Measurements from ENCODE around the gene FAM53B.
"Not testable (repeated sequence)": the region's sequence is repeated elsewhere in the genome, so short reads cannot be mapped to it uniquely, and the experiment has no call there.

FAM53B gene

DNA sequence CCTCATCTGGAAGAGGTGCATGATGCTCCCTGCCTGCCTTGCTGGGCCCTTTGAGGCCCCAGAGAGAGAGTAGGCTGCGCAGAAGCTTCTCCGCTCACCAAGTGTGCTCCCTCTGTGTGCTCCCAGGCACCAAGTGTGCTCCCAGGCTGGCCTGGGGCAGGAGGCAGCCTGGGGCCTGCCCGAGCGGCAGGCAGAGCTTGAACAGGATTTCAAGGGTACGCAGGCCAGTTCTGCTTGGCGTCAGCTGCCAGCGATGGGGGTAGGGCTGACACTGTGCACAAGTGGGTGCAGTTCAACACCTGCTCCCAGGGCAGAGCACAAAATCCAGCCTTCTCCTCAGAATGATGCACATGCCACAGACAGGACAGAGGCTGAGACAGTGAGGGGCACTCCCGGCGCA, 119.7 kb downstream of the FAM53B start:
- no peak for DNase-seq

DNA sequence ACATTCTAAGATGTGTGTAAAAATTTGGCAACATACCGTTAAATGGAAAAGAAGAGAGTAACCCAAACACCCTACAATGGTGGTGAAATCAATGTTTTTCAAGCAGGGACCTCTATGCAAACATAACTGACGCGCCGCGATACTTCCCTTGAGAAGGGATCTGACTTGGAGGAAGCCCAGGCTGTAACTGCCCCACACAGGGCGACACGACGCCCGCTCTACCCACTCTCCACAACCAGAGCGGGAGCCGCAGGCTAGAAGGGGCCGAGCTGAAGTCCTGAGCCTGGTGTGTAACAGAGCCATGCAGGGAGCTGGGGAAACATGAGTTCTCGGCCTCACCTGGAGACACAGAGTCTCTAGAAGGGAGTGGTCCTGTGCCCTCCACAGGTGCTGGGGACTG, 120.2 kb downstream of the FAM53B start:
- DNase-seq, result no peak

DNA sequence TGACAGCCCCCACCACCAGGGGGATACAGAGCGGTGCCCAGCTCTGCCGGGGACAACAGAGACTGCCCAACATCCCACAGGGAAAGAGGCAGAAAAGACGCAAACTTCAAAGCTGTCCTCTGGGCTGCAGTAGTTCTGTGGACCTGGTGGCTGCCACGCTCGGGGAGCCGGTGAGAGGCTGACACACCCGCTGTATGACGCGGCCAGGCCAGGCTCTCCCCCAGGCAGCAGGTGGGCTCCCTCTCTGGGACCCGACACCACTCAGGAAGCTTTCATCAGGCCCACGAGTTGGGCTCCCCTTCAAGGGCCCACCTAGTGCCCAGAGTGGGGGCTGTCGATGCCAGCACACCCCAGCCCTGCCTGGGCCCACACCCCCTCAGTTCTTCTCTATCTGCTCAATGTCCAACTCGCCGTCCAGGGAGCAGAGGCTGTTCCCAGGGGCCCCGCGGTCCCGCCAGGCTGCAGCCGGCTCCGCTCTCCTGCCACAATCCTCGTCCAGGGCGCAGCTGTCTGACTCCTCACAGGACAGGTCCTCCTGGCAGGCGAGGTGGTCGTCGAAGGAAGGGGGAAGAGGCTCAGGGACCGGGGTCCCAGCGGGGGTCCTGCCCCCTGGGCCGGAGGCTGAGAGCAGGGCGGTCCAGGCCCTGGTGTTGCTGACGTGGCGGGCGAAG, 121.2 kb downstream of the FAM53B start:
- DNase-seq, result no peak

DNA sequence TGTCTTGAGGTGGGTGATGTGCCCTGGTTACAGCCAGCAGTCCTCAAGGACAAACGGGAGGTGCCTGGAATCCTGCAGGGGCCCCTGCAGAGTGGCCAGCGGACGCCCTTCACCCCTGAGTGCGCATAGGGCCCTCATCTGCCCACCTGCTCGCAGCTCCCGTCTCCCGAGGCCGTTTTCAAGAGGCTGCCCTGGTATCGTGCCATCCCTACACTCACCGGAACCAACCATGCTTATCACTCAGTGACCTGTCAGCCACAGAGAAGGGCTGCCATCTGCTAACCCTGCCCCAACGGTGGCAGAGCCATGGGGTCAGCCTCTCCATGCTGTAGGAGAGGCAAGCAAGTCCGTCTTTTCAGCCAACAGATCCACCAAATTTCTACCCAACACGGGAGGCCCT, 122.0 kb downstream of the FAM53B start:
- DNase-seq, result no peak

DNA sequence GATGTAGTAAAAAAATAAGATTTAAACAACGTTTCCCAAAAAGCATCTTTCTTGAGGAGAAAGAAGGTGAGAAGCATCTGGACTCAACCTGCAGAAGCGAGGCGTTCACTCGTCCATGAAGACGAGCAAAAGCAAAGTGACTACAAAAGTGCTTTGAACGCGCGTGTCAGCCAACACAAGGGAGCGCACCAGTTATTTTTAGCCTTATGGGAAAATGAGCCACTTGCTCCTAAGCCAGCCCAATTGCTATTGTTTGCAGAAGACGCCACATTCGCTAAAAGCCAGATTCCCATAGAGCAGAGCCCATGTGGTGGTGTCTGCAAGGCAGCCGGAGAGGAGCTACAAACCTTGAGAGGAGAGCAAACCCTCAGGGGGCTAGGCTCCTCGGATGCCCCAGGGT, 122.5 kb downstream of the FAM53B start:
- DNase-seq, result no peak

DNA sequence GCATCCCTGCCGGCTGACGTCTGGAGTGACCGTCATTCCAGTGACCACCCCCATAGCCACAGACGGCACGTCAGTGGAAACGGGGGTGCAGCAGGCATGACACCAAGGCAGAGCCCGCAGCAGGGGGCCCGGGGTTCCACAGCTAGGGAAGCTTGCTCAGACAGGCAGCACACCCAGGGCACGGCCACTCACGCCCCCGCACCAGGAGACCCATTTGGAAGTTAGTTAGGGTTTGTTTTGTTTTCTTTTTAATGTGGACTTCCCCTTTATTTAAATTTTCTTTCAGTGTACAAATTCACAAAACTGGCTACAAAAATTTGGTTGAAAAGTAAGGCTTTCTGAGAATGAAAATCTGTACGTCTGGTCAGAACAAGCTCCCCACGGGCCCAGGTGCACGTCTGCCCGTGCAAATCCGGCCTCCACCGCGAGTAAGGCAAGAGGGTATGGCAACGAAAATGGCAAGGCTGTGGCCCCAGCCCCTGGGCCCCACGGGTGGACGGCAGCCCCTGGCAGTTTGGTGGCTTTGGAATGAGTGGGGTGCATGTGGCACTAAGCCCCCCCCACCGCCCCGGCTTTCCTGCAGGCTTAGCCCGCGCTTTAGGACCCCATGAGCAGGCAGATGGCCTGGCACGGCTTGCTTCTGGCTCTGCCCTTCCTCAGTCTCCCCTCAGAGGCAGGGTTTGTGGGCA, 124.2 kb downstream of the FAM53B start:
- DNase-seq, result no peak

DNA sequence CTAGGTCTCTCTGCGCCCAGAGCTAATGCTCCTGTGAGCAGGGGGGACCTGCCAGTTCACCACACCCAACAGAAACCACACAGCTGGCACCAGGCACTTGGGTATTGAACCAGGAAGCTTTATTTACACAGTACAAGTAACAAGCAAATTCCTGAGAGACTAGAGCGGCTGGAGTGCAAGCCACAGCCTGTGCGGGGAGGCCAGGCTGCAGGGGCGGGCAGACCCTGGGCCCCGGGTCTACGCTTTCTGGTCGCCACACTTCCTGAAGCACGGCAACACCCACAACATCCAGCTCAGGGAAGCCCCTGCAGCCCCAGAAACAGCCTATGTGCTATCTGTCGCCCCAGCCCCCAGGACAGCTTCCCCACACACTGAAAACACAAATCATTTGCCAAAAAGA, 125.0 kb downstream of the FAM53B start:
- DNase-seq, result no peak

DNA sequence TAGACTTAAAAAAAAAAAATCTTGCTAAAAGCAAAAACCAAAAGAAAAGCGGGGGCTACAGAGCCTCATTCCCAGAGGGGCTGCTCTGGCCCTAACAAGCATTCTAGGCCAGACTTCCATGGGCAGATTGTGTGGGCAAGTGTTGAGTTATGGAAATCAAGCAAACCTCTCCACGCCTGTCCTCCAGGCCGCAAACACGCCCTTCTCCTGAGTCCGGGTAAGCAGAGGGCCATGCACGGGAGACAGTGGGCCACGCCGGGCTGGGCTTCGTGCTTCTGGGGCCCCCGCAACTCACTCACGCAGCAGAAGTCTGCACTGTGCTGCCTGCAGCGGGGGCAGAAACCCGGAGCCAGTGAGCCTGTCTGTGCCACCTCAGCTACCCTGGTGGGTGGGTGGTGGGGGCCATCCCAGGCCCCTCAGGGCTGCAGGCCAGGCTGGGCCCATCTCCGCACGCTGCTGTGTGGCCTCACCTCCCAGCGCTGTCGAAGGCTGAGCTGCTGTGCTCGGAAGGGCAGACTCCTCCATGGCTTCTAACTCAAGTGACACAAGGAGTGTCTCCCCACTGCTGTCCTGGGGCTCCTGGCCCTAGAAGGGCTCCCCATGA, 125.6 kb downstream of the FAM53B start:
- no peak for DNase-seq

DNA sequence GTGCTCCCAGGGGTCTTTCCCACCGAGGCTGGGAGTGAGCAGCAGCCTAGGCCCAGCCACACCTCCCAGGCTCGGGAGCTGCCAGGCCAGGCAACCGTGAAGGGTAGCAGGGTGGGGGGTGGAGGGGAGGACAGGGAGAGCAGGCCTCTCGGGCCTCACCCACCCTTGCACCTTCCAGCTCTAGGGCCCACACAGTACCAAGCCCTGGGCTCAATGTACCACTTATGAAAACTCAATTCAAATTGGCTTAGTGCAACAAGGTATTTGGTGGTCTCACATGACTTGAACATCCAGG, 127.4 kb downstream of the FAM53B start:
- no peak for DNase-seq

DNA sequence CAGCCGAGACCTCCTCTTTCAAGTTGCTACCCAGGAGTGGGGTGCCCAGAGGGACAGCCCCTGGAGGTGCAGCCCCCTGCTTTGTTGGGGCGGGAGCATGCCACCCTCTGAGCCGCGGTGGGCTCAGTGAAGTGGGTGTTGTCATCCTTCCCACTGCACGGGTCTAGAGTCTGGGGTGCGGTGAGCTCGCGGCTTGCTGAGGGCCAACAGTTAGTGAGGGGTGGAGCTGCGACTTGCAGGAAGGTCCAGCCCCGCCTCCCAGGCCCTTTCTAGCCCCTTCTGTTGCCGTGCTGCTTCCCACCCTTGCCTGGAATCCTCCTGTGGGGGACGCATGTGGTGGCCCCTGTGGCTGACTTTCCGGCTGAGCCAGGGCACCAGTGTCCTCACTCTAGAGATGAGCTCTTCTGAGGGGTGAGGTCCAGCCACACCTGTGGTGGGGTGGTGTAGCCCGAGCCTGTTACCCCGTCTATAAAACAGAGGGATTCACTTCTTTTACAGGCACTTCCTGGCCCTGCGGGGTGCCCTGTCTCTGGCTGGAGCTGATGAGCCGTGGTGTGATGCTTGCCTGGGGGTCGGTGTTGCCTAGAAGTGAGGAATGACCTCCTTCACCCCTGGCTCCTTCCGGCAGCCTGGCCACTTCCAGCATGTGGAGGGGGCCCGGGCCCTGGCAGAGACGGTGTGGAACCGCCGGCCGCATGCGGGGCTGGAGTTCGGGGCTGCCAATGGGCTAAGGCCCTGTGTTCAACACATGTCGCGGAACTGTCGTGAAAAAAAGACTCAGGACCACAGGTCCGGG, 127.9 kb downstream of the FAM53B start:
- no peak for DNase-seq

DNA sequence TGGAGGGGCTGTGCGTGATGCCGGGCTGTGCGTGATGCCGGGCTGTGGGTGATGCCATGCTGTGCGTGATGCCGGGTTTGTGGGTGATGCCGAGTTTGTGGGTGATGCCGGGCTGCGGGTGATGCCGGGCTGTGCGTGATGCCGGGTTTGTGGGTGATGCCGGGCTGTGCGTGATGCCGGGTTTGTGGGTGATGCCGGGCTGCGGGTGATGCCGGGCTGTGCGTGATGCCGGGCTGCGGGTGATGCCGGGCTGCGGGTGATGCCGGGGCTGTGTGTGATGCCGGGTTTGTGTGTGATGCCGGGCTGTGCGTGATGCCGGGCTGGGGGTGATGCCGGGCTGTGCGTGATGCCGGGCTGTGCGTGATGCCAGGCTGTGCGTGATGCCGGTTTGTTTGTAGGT, 128.9 kb downstream of the FAM53B start:
- no peak for DNase-seq

DNA sequence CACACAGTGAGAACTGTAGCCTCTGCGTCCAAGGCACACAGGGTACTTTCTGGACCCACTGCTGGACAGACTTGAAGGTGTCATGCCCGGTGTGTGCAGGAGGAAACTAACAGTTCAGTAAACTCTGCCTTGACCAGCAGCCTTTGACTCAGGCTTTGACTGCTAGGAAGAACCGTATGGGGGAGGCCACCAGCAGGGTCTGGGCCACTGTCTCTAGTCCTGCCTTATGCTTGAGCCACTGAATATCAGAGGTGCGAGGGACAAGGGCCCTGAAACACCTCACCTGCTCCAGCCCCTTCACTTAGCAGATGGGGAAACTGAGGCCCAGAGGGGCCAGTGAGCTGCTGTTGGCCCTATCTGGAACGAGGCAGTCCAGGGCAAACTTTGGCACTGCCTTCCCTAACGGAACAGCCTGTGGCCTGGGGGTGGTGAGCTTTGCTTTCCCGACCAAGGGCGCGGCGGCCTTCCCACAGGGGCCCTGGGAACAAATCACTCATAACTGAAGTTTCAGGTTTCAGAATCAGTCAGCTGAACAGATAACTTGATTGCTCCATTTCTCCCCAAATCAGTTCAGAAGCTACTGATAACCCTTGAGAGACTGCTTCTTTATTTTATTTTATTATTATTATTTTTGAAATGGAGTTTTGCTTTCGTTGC, 130.0 kb downstream of the FAM53B start:
- DNase-seq, result no peak

DNA sequence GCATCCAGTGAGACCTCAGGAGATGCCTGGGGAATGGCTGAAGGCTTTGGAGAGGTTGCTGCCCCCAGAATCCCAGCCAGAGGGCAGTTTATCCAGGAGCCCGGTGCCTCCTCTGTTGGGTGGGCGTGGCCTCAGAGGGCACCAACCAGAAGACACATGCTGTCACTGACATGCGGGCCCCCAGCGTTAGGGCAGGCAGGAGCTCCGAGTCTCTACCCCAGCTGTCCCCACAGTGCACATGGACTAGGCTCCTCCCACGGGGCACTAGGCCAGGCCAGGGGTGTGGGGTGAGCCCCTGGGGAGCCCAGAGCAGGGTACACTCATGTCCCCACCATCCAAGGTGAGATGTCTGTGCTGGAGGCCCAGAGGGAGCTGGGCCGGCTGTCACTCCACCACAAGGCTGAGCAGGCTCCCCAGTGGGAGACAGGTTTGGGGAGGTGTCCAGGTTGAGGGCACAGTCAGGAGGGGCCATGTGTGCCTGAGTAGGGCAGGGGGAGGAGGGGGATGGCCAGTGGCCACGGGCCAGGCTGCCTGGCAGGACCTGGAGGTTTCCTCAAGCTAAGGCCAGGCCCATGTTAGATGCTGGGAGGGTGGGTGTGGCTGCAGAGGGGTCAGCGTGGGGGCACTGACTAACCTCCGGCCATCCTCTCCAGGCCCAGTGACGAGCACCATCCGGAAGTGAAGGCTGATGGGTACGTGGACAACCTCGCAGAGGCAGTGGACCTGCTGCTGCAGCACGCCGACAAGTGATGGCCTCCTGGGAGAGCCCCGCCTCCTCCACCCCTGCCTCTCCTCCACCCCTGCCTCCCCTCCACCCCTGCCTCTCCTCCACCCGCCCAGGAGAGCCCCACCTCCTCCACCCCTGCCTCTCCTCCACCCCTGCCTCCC, 131.3 kb downstream of the FAM53B start:
- peak; percentile 73 for DNase-seq

DNA sequence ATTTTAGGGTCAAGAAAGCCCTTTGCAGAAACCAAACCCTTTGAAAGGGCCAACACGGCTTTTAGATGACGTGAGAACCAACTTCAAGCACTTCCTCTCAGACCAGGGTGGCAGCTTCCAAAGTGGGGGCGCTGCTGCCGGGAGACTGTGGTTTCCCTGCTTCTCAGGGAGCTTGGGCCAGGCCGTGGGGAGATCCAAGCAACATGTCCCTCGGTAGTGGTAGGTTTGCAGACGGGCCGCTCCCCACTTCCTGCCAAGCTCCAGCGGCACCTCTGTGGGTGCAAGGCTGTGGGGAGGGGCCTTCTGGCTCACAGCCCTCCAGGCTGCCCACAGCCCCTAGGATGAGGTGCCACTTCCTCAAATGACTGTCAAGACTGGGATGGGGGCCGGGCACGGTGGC, 132.4 kb downstream of the FAM53B start:
- no peak for DNase-seq

DNA sequence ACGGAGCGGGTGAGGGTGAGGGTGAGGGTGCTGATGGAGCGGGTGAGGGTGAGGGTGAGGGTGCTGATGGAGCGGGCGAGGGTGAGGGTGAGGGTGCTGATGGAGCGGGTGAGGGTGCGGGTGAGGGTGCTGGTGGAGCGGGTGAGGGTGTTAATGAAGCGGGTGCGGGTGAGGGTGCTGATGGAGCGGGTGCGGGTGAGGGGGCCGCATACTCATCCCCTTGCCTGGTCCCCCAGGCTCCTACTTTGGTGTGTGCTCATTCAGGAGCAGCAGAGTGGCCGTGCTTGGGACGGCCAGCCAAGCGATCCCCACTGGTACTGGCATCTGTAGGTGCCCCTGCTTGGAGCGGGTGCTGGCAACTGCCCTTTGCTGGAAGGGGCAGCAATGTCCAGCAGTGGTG, 133.3 kb downstream of the FAM53B start:
- not testable (repeated sequence) for DNase-seq

DNA sequence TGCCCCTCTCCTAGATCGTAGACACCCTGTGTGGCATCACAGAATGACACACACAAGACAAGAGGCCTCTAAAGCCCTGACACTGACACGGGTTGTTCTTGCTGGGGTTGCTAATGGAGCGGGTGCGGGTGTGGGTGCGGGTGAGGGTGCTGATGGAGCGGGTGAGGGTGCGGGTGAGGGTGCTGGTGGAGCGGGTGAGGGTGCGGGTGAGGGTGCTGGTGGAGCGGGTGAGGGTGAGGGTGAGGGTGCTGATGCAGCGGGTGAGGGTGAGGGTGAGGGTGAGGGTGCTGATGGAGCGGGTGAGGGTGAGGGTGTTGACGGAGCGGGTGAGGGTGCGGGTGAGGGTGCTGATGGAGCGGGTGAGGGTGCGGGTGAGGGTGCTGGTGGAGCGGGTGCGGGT, 134.0 kb downstream of the FAM53B start:
- DNase-seq, result not testable (repeated sequence)

DNA sequence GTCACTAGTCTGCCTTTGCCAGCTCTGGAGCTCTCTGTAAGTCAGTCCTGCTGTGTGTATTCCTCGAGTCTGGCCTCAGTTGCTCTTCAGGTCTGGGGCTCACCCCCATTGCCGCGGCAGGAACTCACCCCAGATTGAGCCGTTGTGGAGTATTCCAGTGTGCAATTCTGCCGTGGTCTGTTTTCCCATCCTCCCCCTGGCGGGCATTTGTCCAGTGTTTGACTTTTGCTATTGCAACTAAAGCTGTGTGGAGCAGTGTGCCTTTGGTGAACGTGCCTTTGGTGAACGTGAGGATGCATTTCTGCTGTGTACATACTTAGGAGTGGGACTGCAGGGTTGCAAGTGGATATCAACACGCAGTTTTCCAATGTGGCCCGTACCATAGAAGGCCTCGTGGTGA, 134.5 kb downstream of the FAM53B start:
- DNase-seq, result no peak

DNA sequence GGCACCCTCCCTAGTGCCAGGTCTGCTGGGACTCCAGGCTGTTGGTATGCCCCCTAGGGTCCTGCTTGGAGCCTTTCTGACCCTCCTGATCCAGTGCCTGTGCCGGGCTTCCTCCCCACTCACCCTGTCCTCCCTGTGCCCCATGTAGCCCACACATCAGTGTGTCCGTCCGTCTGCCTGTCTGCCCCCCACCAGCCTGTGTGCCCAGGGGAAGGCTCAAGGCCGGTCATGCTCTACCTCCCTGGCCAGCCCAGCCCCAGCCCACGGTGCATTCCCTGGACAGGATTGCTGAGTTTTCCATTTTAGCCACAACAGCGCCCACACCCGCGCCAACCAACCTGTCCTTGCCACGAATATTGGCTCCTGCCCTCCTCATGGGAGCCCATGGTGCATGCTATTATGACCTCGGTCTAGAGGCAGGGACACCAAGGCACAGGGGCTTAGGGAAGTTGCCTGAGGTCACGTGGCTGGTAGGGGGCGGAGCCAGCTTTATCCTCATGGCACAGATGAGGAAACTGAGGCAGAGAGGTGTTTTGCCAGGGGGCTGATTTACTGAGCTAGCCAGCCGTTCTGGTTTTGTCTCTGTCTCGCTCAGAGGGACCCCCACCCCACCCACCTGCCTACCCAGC, 136.0 kb downstream of the FAM53B start:
- no peak for DNase-seq

DNA sequence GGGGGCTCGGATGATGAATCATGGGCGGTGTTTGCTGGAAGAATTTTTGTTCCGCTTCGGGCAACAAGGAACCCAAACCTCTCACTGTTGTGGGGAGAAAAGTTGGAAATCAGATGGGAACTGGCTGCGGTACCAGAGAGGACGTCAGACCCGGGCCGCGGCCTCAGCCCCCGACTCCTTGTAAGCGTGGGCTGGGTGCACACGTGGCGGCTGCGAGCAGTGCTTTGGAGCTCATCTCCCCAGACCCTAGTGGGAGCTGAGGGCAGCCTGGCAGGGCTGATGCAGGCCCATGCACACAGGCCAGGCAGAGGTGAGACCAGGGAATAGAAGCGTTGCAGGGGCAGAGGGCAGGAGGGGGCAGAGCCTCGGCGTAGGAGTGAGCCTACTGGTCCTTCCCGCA, 136.5 kb downstream of the FAM53B start:
- no peak for DNase-seq

DNA sequence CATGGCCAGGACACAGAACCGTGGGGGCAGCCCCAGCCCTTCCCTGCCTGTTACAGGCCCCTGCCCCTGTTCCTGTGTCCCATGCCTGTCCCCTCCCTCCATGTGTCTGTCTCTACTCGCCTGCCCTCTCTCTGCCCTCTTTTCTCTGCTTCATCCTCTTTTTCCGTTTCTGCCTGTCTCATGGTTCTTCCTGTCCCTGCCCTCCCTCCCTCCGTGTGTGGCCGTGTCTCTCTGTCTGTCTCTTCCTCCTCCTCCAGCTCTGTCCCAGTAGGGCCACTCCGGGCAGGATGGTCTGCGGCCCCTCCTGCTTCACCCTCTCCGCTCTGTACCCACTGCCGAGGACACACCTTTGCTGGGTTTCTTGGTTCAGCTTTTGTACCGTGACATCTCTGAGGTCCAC, 137.4 kb downstream of the FAM53B start:
- no peak for DNase-seq

DNA sequence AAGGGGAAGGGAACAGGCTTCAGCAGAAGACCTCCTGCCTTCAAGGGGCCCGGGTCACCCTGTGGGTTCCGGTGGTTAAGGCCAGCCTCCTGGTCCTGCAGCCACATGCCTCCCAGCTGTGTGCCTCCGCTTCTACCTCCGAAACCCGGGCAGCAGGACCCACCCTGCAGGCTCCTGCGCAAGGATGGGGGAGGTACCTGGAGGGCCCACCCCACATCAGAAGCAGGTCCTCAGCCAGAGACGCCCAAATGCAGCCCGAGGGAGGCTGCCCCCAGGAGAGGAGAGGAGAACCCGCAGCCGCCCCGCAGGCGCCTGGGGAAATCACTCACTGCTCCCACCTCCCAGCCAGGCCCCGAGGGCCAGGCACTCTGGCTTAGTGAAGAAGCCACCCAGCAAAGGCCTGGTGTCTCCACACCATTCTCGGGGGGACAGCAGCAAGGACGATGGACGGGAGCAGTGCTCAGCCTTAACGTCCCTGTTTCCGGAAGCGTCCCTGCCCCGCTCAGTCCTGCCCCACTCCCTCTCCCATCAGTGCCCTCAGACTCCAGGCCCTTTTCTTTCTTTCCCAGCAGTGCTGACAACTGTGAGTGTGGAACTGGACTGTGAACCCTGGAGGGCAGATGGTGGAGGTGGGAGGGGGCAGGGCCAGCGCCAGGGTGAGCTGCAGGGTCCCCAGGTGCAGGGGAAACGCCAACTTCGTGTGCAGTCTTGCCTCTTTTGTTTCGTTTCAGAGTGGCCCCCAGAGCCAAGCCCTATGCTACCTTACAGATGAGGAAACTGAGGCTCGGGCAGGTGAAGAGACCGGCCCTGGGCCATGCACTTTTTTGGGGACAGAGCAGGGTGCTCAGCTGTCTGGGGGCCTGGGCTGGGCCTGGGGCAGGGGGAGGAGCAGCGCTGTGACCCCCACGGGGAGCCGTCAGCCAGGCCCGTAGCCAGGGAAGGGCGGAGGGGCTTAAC, 138.0 kb downstream of the FAM53B start:
- no peak for DNase-seq
